Esophagus squamous epithelium (tissue), 4 donors: ENCODE measurements around the gene GALM.

Experiments used
- POLR2A ChIP-seq, 4 donors: fragments of 450-650 bp; IDR thresholded peaks; one replicate each; pipeline ENCODE4 v1.6.1; 2017; ENCODE audit warnings: antibody characterized with exemption in 4 of 4, mild to moderate bottlenecking in 4 of 4, moderate library complexity in 3 of 4
- TF ChIP-seq, protein P1 (sequence below), 6 experiments: fragments of 450-650 bp in 4 of 6; fragments of 200-600 bp in 2 of 6; sonication (generic) in 2 of 6; IDR thresholded peaks; one replicate each; pipeline ENCODE4 v1.5.1; 2016 to 2019; ENCODE audit warnings: antibody characterized with exemption in 6 of 6, mild to moderate bottlenecking in 4 of 6, moderate library complexity in 4 of 6

DNA sequence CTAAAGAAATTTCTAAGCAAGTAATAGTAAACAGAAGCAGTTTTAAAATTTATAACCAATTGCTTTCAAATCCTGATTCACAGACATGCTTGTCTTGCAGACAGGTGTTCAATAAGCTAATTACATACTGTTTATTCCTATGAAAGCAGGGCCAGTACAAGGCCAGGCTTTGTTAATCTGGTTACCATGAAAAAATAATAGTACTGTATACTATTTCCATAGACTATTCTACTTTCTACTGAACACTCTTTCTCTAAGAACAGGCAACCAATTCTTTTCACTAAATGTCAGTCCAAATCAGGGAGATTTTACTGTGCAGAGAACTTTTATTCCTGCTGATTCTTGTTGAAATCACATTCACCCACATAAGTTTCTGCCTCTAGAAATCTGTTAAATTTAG is 88.1 kb downstream of the GALM start:
- TF ChIP-seq, protein P1, sequence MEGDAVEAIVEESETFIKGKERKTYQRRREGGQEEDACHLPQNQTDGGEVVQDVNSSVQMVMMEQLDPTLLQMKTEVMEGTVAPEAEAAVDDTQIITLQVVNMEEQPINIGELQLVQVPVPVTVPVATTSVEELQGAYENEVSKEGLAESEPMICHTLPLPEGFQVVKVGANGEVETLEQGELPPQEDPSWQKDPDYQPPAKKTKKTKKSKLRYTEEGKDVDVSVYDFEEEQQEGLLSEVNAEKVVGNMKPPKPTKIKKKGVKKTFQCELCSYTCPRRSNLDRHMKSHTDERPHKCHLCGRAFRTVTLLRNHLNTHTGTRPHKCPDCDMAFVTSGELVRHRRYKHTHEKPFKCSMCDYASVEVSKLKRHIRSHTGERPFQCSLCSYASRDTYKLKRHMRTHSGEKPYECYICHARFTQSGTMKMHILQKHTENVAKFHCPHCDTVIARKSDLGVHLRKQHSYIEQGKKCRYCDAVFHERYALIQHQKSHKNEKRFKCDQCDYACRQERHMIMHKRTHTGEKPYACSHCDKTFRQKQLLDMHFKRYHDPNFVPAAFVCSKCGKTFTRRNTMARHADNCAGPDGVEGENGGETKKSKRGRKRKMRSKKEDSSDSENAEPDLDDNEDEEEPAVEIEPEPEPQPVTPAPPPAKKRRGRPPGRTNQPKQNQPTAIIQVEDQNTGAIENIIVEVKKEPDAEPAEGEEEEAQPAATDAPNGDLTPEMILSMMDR (IDR thresholded peaks at IDR 0.05): no peak
- no peak for TF ChIP-seq POLR2A (IDR thresholded peaks at IDR 0.05)
